ENCODE measurements around the gene CACNB4. TPM values are rescaled to one million over a fixed set of nuclear protein-coding genes. Genes with fewer than 3 reads are reported as not detected.

The CACNB4 gene
- polyA plus RNA-seq, 1 of the 3 experiments (the other 2 are of a cell fraction): 0.18 TPM

- CTCF ChIA-PET: interaction anchor here (1.5 to 1.6 kb wide), 2 partner anchors 9 to 118 kb away, joined by 3 to 5 read pairs; no protein-coding TSS in a partner anchor
- no peak for TF ChIP-seq CHD2 (IDR thresholded peaks at IDR 0.05; ENCODE audit: low read length, partially characterized antibody)
- TF ChIP-seq NFIC (IDR thresholded peaks at IDR 0.05; ENCODE audit: borderline replicate concordance): no peak
- no peak for TF ChIP-seq FOSL2 (IDR thresholded peaks at IDR 0.05; ENCODE audit: borderline replicate concordance, low read depth)
- no peak for TF ChIP-seq TCF12 (IDR thresholded peaks at IDR 0.05)
- TF ChIP-seq, protein P1, sequence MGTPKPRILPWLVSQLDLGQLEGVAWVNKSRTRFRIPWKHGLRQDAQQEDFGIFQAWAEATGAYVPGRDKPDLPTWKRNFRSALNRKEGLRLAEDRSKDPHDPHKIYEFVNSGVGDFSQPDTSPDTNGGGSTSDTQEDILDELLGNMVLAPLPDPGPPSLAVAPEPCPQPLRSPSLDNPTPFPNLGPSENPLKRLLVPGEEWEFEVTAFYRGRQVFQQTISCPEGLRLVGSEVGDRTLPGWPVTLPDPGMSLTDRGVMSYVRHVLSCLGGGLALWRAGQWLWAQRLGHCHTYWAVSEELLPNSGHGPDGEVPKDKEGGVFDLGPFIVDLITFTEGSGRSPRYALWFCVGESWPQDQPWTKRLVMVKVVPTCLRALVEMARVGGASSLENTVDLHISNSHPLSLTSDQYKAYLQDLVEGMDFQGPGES (IDR thresholded peaks at IDR 0.05; ENCODE audit: low read depth, low read length): no peak
- TF ChIP-seq RFX5 (IDR thresholded peaks at IDR 0.05; ENCODE audit: low read length): no peak
- no peak for TF ChIP-seq CTCF (IDR thresholded peaks at IDR 0.05)
- TF ChIP-seq EP300 (IDR thresholded peaks at IDR 0.05; ENCODE audit: borderline replicate concordance in 1 of 2, low read depth in 1 of 2, low read length in 1 of 2): no peak
- TF ChIP-seq TAF1 (IDR thresholded peaks at IDR 0.05; ENCODE audit: borderline replicate concordance, low read depth, low read length): no peak
- TF ChIP-seq POLR2AphosphoS5 (IDR thresholded peaks at IDR 0.05; ENCODE audit: low read depth, low read length): no peak
- no peak for TF ChIP-seq SMC3 (IDR thresholded peaks at IDR 0.05; ENCODE audit: low read depth, low read length)
- TF ChIP-seq SIN3A (IDR thresholded peaks at IDR 0.05; ENCODE audit: borderline replicate concordance, low read depth, low read length): no peak
- no peak for TF ChIP-seq USF2 (IDR thresholded peaks at IDR 0.05; ENCODE audit: borderline replicate concordance, low read depth, low read length)
- no peak for TF ChIP-seq NRF1 (IDR thresholded peaks at IDR 0.05; ENCODE audit: low read depth, low read length)
- TF ChIP-seq ELF1 (IDR thresholded peaks at IDR 0.05): no peak
- no peak for TF ChIP-seq RCOR1 (IDR thresholded peaks at IDR 0.05; ENCODE audit: low read length)
- no peak for TF ChIP-seq GATA2 (CRISPR knock-in tag; IDR thresholded peaks at IDR 0.05)
Observed at GRCh38 chr2:151907286-151908203, 191.3 kb downstream of the CACNB4 start.

More at GRCh38 chr2:151907286-151908203, 191.3 kb downstream of the CACNB4 start:
- Histone ChIP-seq H3F3A (replicated peaks; ENCODE audit: insufficient read depth) (no peaks in the 10 kb centered on the region), H3K9ac (no peak overlapping the region), H3K9me3 (no peaks in the 10 kb centered on the region), H3K4me3 (ENCODE audit: low read depth in 2 of 2, low read length in 1 of 2) (no peak overlapping the region), H4K20me1 (ENCODE audit: insufficient read depth) (no peaks in the 10 kb centered on the region), H3K4me1 (ENCODE audit: control insufficient read depth in 1 of 2, insufficient read depth in 2 of 2, low read depth in 1 of 2, low read length in 1 of 2) (no peaks in the 10 kb centered on the region), H3K27ac (ENCODE audit: low read depth in 2 of 2, low read length in 1 of 2) (no peak overlapping the region), H3K36me3 (replicated peaks in 1 of 2; ENCODE audit: control insufficient read depth in 1 of 2, insufficient read depth in 2 of 2, low read length in 1 of 2) (no peaks in the 10 kb centered on the region), H3K9me2 (no peaks in the 10 kb centered on the region), H3K27me3 (ENCODE audit: insufficient read depth) (no peaks in the 10 kb centered on the region), H2AFZ (ENCODE audit: low read depth) (no peak overlapping the region), H3K79me2 (ENCODE audit: insufficient read depth) (no peaks in the 10 kb centered on the region), H3K4me2 (no peak overlapping the region)
- WGBS (ENCODE audit: low lambda C conversion rate): 63% methylated on average over 6 of the region's 6 CpGs
- POLR2A ChIA-PET: no interaction called here
- DNase-seq: no peak

Measured in SK-N-SH (cell line).